Measurements from ENCODE around the gene ABLIM1. TPM values are rescaled to one million over a fixed set of nuclear protein-coding genes. Genes with fewer than 3 reads are reported as not detected.

ABLIM1 gene
- total RNA-seq, 1 donor from 2014 or later: 70.0 TPM

DNA sequence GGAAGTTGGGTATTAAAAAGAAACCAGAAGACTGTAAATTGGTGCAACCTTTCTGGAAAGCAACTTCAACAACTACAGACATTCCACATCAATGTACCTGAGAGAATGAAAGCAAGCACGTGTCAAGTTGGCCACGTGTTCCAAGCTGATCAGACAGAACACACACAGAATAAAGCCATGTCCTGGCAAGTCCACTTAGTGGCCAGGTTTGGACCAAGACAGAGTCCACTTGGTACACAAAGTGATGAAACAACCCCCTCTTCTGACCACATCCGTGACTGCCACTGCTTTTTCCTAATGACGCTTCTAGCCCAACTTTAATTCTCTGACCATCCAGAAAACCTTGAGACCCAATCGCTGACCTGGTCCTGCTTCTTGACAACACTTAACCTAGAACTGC lies 109.4 kb downstream of the ABLIM1 start:
- no peak for FAIRE-seq

DNA sequence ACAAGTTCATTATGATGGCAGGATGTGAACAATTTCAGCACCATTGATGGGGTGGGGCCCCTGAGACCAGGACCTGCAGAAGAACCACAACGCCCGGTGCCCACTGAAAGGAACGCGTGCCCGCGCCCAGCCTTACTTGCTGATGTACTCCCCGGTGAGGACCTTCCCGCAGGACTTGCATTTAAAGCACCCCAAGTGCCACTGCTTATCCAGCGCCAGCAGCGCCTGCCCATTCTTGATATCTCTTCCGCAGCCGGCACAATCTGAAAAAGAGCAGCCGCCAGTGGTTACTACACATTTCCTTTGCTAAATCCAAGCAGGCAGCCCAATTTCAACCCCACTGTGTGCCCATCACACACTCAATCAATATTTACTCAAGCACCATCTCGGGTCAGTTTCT lies 110.6 kb downstream of the ABLIM1 start:
- FAIRE-seq: no peak
- H3K27ac Mint-ChIP-seq (ENCODE audit: unreplicated experiment): no peak overlapping the region
- Histone ChIP-seq H3K27me3 (ENCODE audit: insufficient read depth, low read length) (peaks cover 5% of the 10 kb centered on the region), H3K9ac (ENCODE audit: low read length) (no peak overlapping the region), H3K4me2 (ENCODE audit: low read length) (no peak overlapping the region), H3K79me2 (ENCODE audit: insufficient read depth, low read length) (no peaks in the 10 kb centered on the region), H3K9me3 (ENCODE audit: insufficient read depth, low read depth, low read length) (no peaks in the 10 kb centered on the region), H3K4me3 (ENCODE audit: insufficient read depth, low read depth, low read length) (no peak overlapping the region), H3K4me1 (ENCODE audit: insufficient read depth, low read length) (peaks cover 8% of the 10 kb centered on the region), H4K20me1 (ENCODE audit: insufficient read depth, low read length) (peaks cover 3% of the 10 kb centered on the region), H3K36me3 (ENCODE audit: insufficient read depth, low read length) (no peaks in the 10 kb centered on the region), H3K27ac (ENCODE audit: low read depth, low read length) (no peak overlapping the region), H2AFZ (ENCODE audit: low read depth, low read length) (no peak overlapping the region)
- peaks cover 18% of the 10 kb centered on the region for H3K4me1 Mint-ChIP-seq (ENCODE audit: low read depth, unreplicated experiment)
- H3K27me3 Mint-ChIP-seq (ENCODE audit: low read depth, unreplicated experiment): no peaks in the 10 kb centered on the region
- no peaks in the 10 kb centered on the region for H3K9me3 Mint-ChIP-seq (ENCODE audit: unreplicated experiment)
- H3K4me3 Mint-ChIP-seq (ENCODE audit: unreplicated experiment): no peak overlapping the region
- no peak for TF ChIP-seq EZH2 (IDR thresholded peaks at IDR 0.05; ENCODE audit: insufficient read depth, low read length)
- TF ChIP-seq, protein P1, sequence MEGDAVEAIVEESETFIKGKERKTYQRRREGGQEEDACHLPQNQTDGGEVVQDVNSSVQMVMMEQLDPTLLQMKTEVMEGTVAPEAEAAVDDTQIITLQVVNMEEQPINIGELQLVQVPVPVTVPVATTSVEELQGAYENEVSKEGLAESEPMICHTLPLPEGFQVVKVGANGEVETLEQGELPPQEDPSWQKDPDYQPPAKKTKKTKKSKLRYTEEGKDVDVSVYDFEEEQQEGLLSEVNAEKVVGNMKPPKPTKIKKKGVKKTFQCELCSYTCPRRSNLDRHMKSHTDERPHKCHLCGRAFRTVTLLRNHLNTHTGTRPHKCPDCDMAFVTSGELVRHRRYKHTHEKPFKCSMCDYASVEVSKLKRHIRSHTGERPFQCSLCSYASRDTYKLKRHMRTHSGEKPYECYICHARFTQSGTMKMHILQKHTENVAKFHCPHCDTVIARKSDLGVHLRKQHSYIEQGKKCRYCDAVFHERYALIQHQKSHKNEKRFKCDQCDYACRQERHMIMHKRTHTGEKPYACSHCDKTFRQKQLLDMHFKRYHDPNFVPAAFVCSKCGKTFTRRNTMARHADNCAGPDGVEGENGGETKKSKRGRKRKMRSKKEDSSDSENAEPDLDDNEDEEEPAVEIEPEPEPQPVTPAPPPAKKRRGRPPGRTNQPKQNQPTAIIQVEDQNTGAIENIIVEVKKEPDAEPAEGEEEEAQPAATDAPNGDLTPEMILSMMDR (IDR thresholded peaks at IDR 0.05; ENCODE audit: insufficient read depth, low read depth, low read length): no peak
- DNase-seq (ENCODE audit: low read depth): no peak
- peaks cover 22% of the 10 kb centered on the region for H3K36me3 Mint-ChIP-seq (ENCODE audit: low read depth, unreplicated experiment)

More for the DNA sequence above, 109.4 kb downstream of the ABLIM1 start:
- H3K4me1 ChIP-seq (ENCODE audit: insufficient read depth, low read length): peaks cover 8% of the 10 kb centered on the region
- H3K4me3 Mint-ChIP-seq (ENCODE audit: unreplicated experiment): no peak overlapping the region
- H3K36me3 Mint-ChIP-seq (ENCODE audit: low read depth, unreplicated experiment): peaks cover 18% of the 10 kb centered on the region
- no peaks in the 10 kb centered on the region for H3K27me3 Mint-ChIP-seq (ENCODE audit: low read depth, unreplicated experiment)
- H3K9ac ChIP-seq (ENCODE audit: low read length): no peak overlapping the region
- no peak for TF ChIP-seq EZH2 (IDR thresholded peaks at IDR 0.05; ENCODE audit: insufficient read depth, low read length)
- TF ChIP-seq, protein P1 (IDR thresholded peaks at IDR 0.05; ENCODE audit: insufficient read depth, low read depth, low read length): peak; percentile 43
- H3K27ac ChIP-seq (ENCODE audit: low read depth, low read length): no peak overlapping the region
- peaks cover 2% of the 10 kb centered on the region for H3K27me3 ChIP-seq (ENCODE audit: insufficient read depth, low read length)
- no peak overlapping the region for H2AFZ ChIP-seq (ENCODE audit: low read depth, low read length)
- H3K79me2 ChIP-seq (ENCODE audit: insufficient read depth, low read length): no peaks in the 10 kb centered on the region
- H3K9me3 Mint-ChIP-seq (ENCODE audit: unreplicated experiment): no peaks in the 10 kb centered on the region
- DNase-seq (ENCODE audit: low read depth): peak; percentile 26
- no peaks in the 10 kb centered on the region for H3K9me3 ChIP-seq (ENCODE audit: insufficient read depth, low read depth, low read length)
- H4K20me1 ChIP-seq (ENCODE audit: insufficient read depth, low read length): peaks cover 2% of the 10 kb centered on the region
- no peak overlapping the region for H3K4me3 ChIP-seq (ENCODE audit: insufficient read depth, low read depth, low read length)
- H3K27ac Mint-ChIP-seq (ENCODE audit: unreplicated experiment): no peak overlapping the region
- no peak overlapping the region for H3K4me2 ChIP-seq (ENCODE audit: low read length)
- H3K36me3 ChIP-seq (ENCODE audit: insufficient read depth, low read length): no peaks in the 10 kb centered on the region
- peaks cover 18% of the 10 kb centered on the region for H3K4me1 Mint-ChIP-seq (ENCODE audit: low read depth, unreplicated experiment)

DNA sequence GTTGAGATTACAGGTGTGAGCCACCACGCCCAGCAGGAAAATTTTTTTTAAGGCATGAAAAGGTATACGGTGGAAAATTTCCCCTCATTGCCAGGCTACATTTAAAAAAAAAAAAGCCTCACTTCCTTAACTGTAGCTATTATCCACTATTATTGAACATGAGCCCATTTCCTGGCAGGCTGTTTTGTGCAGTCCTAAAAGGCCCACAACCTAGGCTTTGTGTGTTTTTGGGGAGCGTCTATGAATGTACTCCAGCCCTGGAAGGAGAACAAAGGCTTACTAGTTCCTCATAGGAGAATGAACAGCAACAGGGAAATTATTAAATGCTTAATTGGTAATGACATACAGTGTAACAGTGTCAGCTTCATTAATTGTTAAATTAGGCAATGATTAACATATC lies 111.0 kb downstream of the ABLIM1 start:
- no peak for TF ChIP-seq EZH2 (IDR thresholded peaks at IDR 0.05; ENCODE audit: insufficient read depth, low read length)
- TF ChIP-seq, protein P1 (IDR thresholded peaks at IDR 0.05; ENCODE audit: insufficient read depth, low read depth, low read length): no peak
- Mint-ChIP-seq H3K27ac (ENCODE audit: unreplicated experiment) (no peak overlapping the region), H3K9me3 (ENCODE audit: unreplicated experiment) (no peaks in the 10 kb centered on the region), H3K27me3 (ENCODE audit: low read depth, unreplicated experiment) (no peaks in the 10 kb centered on the region), H3K36me3 (ENCODE audit: low read depth, unreplicated experiment) (peaks cover 23% of the 10 kb centered on the region), H3K4me1 (ENCODE audit: low read depth, unreplicated experiment) (peaks cover 17% of the 10 kb centered on the region), H3K4me3 (ENCODE audit: unreplicated experiment) (no peak overlapping the region)
- Histone ChIP-seq H3K4me3 (ENCODE audit: insufficient read depth, low read depth, low read length) (no peak overlapping the region), H3K27ac (ENCODE audit: low read depth, low read length) (no peak overlapping the region), H3K4me2 (ENCODE audit: low read length) (no peak overlapping the region), H3K4me1 (ENCODE audit: insufficient read depth, low read length) (peaks cover 8% of the 10 kb centered on the region), H3K9ac (ENCODE audit: low read length) (no peak overlapping the region), H3K27me3 (ENCODE audit: insufficient read depth, low read length) (peaks cover 5% of the 10 kb centered on the region), H2AFZ (ENCODE audit: low read depth, low read length) (no peak overlapping the region), H4K20me1 (ENCODE audit: insufficient read depth, low read length) (peaks cover 3% of the 10 kb centered on the region), H3K79me2 (ENCODE audit: insufficient read depth, low read length) (no peaks in the 10 kb centered on the region), H3K9me3 (ENCODE audit: insufficient read depth, low read depth, low read length) (no peaks in the 10 kb centered on the region), H3K36me3 (ENCODE audit: insufficient read depth, low read length) (no peaks in the 10 kb centered on the region)
- DNase-seq (ENCODE audit: low read depth) (no peak), FAIRE-seq (no peak)
